HG02973 (cell line): ENCODE measurements around the gene RNASE9.
"Not testable (repeated sequence)": the region's sequence is repeated elsewhere in the genome, so short reads cannot be mapped to it uniquely, and the experiment has no call there.

ENCODE experiments used
- ATAC-seq: cut with Tn5 transposase; IDR thresholded peaks from one replicate; pipeline ENCODE4 v1.9.1; 2021; ENCODE audit warnings: moderate library complexity; ENCODE audit not compliant: unreplicated experiment

Gene RNASE9

DNA sequence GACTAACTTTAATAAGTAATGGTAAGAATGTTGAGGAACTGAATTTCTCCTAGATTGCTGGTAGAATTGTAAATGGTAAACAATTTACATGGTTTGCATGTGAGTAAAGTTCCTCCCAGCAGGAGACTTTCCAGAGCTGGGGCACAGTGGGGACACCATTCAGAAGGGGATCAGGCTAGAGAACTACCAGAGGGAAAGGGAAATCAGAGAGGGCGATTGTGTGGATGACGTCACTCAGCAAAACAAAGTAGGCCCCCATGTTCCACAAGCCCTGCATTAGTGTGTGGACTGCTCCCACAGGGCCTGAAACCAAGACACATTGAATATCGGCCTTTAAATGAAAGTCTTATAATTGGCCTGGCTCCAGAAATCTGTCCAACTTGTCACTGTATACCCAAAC is 17.5 kb upstream of the RNASE9 start:
- ATAC-seq = no peak

DNA sequence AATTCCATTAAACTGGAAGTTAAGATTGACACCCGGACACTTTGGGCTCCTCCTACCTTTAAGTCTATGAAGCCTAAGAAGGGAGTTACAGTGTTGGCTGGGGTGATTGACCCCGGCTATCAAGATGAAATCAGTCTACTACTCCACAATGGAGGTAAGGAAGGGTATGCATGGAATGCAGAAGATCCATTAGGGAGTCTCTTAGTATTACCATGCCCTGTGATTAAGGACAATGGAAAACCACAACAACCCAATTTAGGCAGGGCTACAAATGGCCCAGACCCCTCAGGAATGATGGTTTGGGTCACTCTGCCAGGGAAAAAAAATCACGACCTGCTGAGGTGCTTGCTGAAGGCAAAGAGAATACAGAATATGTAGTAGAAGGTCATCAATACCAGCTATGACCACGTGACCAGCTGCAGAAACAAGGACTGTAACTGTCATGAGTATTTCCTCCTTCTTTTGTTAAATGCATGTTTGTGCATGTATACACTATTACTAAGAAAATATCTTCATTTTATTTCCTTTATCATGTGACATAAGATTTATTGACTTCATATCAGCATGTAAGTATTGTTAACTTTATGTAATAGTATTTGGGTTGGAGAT is 11.6 kb upstream of the RNASE9 start:
- ATAC-seq = not testable (repeated sequence)

DNA sequence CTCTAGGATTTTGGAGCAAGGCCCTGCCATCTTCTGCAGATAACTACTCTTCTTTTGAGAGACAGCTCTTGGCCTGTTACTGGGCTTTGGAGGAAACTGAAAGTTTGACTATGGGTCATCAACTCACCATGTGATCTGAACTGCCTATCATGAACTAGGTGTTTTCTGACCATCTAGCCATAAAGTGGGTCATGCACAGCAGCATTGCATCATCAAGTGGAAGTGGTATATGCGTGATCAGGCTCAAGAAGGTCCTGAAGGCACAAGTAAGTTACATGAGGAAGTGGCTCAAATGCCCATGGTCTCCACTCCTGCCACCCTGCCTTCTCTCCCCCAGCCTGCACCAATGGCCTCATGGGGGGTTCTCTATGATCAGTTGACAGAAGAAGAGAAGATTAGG is 9.9 kb upstream of the RNASE9 start:
- not testable (repeated sequence) for ATAC-seq

GRCh38 chr14:20569865-20570264 is 9.0 kb upstream of the RNASE9 start:
- ATAC-seq = not testable (repeated sequence)

DNA sequence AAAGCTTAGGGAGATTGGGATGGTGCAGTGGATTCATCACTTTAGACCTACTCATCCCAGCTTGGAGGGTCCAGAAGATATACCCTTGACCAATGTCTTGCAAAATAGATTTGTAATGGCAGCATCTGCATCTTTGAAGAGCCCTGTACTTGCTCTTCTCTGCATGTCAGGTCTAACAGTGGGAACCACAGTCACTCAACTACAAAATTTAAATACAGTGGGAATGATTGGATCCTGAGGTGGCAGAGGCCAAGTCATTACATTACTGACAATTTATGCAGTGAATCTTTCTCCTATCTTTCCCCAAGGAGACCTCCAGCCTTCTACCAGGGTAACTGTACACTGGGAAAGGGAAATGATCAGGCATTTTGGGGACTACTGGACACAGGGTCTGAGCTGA is 8.2 kb upstream of the RNASE9 start:
- no peak for ATAC-seq

DNA sequence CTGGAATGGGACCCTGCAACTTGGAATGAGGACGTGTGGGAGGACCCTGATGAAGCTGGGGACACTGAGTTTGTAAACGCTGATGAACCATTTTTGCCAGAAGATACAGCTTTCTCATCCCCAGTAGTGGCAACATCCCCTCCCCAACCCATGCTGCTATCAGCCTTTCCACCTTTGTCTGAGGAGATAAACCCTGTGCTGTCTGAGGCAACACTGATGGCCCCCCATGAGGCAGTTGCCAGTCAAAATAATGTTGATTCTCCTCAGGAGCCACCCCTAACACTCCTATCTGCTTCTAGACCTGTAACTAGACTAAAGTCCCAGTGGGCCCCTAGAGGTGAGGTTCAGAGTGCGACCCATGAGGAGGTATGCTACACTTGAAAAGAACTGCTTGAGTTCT is 7.5 kb upstream of the RNASE9 start:
- no peak for ATAC-seq

GRCh38 chr14:20567199-20567598 is 6.4 kb upstream of the RNASE9 start:
- not testable (repeated sequence) for ATAC-seq

DNA sequence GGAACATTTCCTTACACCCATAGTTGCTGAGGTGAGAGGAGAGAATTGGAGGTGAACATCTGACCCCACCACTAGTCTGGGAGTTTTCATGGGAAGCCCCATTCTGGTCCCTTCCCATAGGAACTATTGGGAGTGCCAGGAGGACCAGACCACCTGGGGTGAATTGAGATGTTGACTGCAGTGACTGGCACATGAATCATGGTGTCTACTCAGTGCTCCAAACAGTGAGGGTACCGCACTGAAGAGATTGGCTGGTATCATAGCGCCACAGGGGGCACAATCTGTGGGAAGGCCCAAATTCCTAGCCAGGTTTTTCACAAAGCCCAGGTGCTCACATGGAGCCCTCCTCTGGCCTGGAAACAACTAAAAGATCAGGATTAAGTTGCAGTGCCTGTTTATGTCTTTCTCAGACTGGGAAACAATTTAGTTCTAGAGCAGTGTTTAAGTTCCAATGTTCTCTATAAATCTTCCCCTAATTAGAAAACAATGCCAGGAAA is 3.7 kb upstream of the RNASE9 start:
- no peak for ATAC-seq

DNA sequence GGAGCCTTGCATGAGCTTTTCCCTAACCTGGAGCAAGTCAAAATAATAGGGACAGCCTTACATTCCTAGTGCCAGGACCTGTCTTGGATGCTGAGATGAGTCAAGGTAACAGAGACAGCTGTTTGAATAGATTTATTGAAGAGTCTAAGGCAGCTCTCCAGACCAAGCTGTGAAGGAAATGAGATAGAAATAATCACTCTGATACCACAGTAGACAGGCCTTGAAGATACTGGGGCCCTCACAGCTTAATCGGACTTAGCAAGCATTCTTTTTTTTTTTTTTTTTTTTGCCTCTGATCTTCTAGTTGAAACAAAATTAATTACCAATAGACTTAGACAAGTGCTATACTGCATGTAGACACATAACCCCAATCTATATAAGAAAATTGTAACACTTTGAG is 3.1 kb upstream of the RNASE9 start:
- ATAC-seq = no peak

DNA sequence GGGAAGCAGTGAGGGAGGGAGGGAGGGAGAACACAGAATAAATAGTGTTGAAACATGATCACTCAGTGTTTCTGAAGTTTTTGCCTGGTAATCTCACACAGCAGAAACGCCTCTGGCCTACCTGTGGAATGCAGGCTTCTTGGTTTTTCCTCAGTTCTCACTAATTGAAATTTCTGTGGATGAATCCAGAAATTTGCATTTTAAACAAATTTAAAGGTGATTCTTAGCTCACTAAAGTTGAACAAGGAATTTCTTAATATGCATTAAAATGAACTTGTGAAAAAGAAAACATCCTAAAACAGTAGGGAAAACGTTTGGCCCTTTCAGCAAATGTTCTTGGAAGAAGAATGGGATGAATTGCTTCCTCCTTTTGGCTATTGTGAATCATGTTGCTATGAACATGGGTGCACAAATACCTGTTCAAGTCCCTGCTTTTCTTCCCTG is 1.4 kb downstream of the RNASE9 start:
- no peak for ATAC-seq

GRCh38 chr14:20557212-20557542 is 3.7 kb downstream of the RNASE9 start:
- ATAC-seq = no peak

DNA sequence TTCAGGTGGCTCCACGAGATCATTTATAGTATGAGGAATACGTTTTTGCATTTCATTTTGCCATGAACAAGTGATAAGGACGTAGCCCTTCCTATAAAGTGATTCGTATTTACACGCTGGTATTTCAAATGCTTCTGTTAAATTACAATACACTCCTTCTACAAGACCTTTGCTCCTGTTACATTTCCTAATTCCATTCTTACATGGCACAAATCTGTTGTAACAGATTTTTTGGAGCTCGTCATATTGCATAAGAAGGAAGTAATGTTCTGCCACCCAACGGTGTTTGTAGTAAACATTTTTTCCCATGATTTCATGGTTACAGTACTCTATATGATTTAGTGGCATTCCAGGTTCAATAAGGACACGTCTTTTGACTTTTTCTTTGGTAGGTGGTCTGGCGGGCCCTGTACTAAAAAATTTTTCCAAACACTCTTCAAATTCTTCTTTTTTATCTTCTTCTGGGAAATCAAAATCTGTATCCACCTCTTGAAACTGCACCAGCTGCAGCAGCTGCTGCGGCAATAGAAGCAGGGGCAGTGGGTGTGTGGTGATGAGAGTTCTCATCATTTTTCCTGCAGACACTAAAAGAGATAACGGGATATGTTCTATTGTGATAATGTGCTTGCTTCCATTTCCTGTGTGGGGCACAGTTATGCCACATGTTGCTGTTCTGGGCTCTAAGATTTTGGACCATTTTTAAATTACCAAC is 4.2 kb downstream of the RNASE9 start:
- no peak for ATAC-seq

- no peak for ATAC-seq
Measured at GRCh38 chr14:20555845-20556244, 5.0 kb downstream of the RNASE9 start.

DNA sequence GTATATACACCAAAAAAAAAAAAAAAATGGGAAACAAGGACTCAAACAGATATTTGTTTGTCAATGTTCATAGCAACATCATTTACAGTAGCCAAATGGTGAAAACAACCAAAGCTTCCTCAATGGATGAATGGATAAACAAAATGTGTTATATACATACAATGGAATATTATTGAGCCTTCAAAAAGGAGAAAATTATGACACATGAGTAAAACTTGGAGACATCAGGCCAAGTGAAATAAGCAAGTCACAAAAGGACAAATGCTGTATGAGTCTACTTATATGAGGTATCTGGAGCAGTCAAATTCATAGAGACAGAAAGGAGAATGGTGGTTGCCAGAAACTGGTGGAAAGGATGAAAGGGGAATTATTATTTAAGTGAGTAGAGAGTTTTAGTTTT is 7.8 kb downstream of the RNASE9 start:
- ATAC-seq = no peak

GRCh38 chr14:20551606-20552005 is 9.2 kb downstream of the RNASE9 start:
- ATAC-seq = no peak

GRCh38 chr14:20550926-20551325 is 9.9 kb downstream of the RNASE9 start:
- no peak for ATAC-seq

GRCh38 chr14:20548414-20549158 is 12.3 kb downstream of the RNASE9 start:
- no peak for ATAC-seq

- no peak for ATAC-seq
Measured at GRCh38 chr14:20546877-20547276, 14.0 kb downstream of the RNASE9 start.

GRCh38 chr14:20539906-20540305 is 20.9 kb downstream of the RNASE9 start:
- ATAC-seq = no peak

DNA sequence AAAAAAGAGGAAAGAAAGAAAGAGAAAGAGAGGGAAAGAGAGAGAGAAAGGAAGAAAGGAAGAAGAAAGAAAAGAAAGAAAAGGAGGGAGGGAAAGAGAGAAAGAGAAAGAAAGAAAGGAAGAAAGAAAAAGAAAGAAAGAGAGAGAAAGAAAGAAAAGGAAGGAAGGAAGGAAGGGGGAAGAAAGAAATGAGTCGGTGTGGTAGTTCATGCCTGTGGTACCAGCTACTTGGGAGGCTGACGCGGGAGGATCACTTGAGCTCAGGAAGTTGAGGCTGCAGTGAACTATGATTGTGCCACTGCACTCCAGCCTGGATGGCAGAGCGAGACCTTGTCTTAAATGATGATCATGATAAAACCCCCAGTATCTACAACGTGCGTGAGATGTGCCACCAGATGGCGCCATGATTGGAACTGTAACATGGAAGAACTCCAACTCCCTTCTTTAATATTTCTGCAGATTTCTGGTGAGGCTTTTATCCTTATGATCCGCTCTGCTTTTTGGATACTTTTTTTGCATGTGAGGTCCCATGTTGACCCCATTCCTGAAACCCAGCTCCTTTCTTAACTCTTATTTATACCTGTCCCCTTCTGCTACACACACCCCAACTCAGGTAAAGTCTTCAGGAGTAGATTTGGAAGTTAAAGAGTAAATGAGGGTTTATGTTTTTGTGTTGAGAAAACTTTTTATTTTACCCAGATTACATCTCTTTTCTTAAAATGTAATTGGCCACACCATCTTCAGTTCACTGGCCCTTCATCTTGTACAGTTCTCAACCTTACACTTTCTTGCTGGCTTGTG is 29.9 kb downstream of the RNASE9 start:
- ATAC-seq = no peak

DNA sequence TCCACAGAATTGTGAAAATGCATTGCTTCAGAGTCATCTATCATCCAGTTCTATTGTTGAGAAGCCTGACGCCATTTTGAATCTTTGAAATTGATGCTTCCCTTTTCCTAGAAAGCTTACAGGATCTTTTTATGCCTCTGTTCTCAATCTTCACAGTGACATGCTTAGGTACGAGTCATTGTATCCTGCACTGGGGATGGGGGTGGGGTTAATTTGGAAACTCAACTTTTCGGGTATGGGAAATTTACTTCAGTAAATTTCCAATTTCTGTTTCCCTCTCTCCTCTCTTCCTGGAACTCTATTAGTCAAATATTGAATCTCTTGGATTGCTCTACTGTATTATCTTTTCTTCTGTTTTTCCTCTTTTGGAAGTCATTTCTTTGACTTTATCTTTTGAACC is 31.0 kb downstream of the RNASE9 start:
- no peak for ATAC-seq
